A673 (cell line): ENCODE measurements around the gene ADAM8.

Experiments used
- EZH2 ChIP-seq: fragments of 200-600 bp; sonication (generic); IDR thresholded peaks from 2 replicates; pipeline ENCODE4 v1.6.1; 2017; ENCODE audit warnings: borderline replicate concordance, low read depth, mild to moderate bottlenecking, mixed read lengths, antibody characterized with exemption, low read length; ENCODE audit not compliant: poor library complexity, severe bottlenecking
- TF ChIP-seq, protein P1 (sequence below): fragments of 300-800, 200-600 bp; sonication (generic); conservative IDR thresholded peaks from 2 replicates; pipeline ENCODE4 v1.5.1; 2017; ENCODE audit warnings: low read depth, mild to moderate bottlenecking, antibody characterized with exemption, low read length, moderate library complexity, mixed read lengths

DNA sequence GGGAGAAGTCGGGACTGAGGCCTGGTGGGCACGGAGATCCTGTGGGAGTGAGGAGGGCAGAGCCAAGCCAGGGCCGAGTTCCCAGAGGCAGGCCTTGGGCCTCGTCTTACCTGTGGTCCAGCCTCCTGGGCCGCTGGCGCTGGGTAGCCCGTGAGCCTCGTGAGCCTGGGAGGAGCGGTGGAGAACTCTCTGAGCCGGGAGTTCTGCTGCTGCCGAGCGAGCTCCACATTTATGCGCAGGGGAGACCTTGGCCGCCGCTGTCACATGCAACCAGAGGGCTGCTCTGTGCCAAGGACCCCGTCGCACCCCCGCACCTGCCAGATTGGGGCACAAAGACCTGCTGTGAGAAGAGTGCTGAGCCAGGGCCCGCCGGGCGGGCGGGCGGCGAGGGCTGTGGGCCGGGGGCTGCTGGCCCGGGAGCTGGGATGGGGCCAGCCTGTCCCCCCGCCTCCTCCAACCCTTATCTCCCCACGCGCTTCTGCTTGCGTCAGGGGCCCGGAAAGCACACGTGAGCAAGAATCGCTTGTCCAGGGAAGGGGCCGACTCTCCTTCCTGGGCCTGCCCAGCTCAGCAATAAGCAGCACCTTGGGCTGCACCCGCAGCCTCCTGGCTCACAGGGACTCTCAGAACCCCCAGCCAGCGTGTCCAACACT is 28.9 kb downstream of the ADAM8 start:
- TF ChIP-seq, protein P1, sequence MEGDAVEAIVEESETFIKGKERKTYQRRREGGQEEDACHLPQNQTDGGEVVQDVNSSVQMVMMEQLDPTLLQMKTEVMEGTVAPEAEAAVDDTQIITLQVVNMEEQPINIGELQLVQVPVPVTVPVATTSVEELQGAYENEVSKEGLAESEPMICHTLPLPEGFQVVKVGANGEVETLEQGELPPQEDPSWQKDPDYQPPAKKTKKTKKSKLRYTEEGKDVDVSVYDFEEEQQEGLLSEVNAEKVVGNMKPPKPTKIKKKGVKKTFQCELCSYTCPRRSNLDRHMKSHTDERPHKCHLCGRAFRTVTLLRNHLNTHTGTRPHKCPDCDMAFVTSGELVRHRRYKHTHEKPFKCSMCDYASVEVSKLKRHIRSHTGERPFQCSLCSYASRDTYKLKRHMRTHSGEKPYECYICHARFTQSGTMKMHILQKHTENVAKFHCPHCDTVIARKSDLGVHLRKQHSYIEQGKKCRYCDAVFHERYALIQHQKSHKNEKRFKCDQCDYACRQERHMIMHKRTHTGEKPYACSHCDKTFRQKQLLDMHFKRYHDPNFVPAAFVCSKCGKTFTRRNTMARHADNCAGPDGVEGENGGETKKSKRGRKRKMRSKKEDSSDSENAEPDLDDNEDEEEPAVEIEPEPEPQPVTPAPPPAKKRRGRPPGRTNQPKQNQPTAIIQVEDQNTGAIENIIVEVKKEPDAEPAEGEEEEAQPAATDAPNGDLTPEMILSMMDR, result no peak
- TF ChIP-seq EZH2, result no peak
